ACC112 (cell line): Measurements from ENCODE around the gene STX18.
"Not testable (repeated sequence)": the region's sequence is repeated elsewhere in the genome, so short reads cannot be mapped to it uniquely, and the experiment has no call there.

Experiments used
- H2AFZ ChIP-seq: fragments of 200-600 bp; sonication (generic); one replicate; pipeline ENCODE4 v1.6.0; 2017; ENCODE audit warnings: antibody characterized with exemption, low read length; ENCODE audit not compliant: unreplicated experiment
- H3K27ac ChIP-seq: fragments of 200-600 bp; sonication (generic); 2 replicates; pipeline ENCODE4 v1.5.1; 2014; ENCODE audit warnings: low read depth, mild to moderate bottlenecking, antibody characterized with exemption, low read length, moderate library complexity
- H3K27me3 ChIP-seq: fragments of 200-600 bp; sonication (generic); 2 replicates; pipeline ENCODE4 v1.6.1; 2014; ENCODE audit warnings: mild to moderate bottlenecking, antibody characterized with exemption, low read length, moderate library complexity, mixed read lengths; ENCODE audit not compliant: insufficient read depth
- H3K36me3 ChIP-seq: fragments of 200-600 bp; sonication (generic); 2 replicates; pipeline ENCODE4 v1.6.1; 2016; ENCODE audit warnings: mild to moderate bottlenecking, antibody characterized with exemption, low read length, moderate library complexity, mixed read lengths; ENCODE audit not compliant: insufficient read depth
- H3K4me1 ChIP-seq: fragments of 200-600 bp; sonication (generic); one replicate; pipeline ENCODE4 v1.6.1; 2016; ENCODE audit warnings: low read length, mixed read lengths; ENCODE audit not compliant: insufficient read depth, unreplicated experiment, control insufficient read depth
- H3K4me3 ChIP-seq: fragments of 200-600 bp; sonication (generic); 2 replicates; pipeline ENCODE4 v1.5.1; 2014; ENCODE audit warnings: mild to moderate bottlenecking, low read depth, low read length
- H3K79me2 ChIP-seq: fragments of 200-600 bp; sonication (generic); one replicate; pipeline ENCODE4 v1.6.0; 2016; ENCODE audit warnings: low read length; ENCODE audit not compliant: control insufficient read depth, unreplicated experiment, insufficient read depth

Gene STX18

GRCh38 chr4:4427886-4428285, 114.0 kb downstream of the STX18 start:
- H3K27ac ChIP-seq = no peak overlapping the region
- H3K27me3 ChIP-seq = no peaks in the 10 kb centered on the region
- no peak overlapping the region for H2AFZ ChIP-seq
- H3K36me3 ChIP-seq = 0 out of 2 replicates have a peak, but pooled peaks cover 3% of the 10 kb centered on the region
- H3K4me1 ChIP-seq = peaks cover 11% of the 10 kb centered on the region
- H3K79me2 ChIP-seq = no peaks in the 10 kb centered on the region
- H3K4me3 ChIP-seq = no peak overlapping the region

DNA sequence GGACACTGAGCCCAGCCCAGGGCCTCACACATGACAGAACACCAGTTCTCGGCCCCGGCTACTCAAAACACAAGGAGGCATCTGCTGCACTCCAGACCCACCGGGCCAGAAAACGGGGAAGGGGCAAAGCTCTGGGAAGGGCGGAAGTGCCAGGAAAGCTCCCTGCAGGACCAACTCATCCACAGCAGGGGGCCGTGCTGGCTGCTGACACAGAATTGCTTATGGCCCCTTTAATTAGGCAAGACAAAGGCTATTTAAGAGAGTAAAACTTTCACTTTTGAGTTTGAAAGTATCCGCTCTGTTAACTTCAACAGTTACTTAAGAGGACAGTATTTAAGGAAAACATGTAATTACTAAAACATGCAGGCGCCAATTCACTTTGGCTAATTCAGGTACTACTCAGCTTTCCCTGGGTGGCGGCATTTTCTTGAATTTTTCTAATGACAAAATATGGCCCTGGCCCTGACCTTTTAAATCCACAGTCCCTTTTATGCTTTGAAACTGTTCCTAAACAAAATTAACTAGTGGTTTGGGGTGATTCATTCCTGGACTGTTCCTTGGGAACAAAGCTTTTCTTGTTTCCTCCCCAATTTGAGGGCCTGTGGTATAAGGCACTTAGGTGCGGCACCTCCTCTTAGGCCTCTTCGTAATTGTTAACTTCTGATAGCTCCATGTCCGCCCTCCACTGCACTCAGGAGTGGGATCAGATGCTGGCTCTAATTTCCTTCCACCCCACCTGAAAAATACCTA, 114.6 kb downstream of the STX18 start:
- Histone ChIP-seq H3K36me3 (0 out of 2 replicates have a peak, but pooled peaks cover 3% of the 10 kb centered on the region), H3K4me1 (peaks cover 11% of the 10 kb centered on the region), H3K79me2 (no peaks in the 10 kb centered on the region), H3K27me3 (no peaks in the 10 kb centered on the region), H2AFZ (no peak overlapping the region), H3K4me3 (no peak overlapping the region), H3K27ac (no peak overlapping the region)

DNA sequence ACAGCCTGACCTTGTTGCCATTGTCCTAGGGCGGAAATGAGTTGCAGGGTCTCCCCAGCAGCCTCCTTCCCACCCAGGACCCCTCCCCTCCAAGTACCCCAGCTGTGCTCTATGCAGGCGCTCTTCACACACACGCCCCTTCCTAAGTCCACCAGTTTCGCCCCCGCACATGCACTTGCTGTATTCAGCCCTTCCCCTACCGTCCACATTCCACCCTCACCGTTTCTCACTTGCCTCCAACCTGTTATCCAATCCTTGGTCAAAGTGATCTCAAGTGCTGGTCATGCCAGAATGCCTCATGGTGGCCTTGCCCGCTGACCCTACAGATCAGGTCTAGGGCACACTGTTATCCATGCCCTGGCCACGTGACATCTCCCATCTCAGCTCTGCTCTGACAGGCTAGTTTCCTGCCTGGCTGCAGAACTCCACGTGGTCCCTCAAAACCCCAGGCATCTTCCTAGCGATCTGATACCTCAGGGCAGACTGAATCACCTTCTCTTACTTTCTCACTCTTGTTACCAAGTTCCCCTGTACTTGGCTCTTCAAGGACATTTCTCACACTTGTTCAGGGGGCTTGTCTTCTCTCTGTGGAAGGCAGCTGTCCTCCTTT, 115.2 kb downstream of the STX18 start:
- no peak overlapping the region for H3K4me3 ChIP-seq
- no peak overlapping the region for H2AFZ ChIP-seq
- no peaks in the 10 kb centered on the region for H3K27me3 ChIP-seq
- H3K79me2 ChIP-seq = no peaks in the 10 kb centered on the region
- no peak overlapping the region for H3K27ac ChIP-seq
- peaks cover 11% of the 10 kb centered on the region for H3K4me1 ChIP-seq
- H3K36me3 ChIP-seq = 0 out of 2 replicates have a peak, but pooled peaks cover 3% of the 10 kb centered on the region

DNA sequence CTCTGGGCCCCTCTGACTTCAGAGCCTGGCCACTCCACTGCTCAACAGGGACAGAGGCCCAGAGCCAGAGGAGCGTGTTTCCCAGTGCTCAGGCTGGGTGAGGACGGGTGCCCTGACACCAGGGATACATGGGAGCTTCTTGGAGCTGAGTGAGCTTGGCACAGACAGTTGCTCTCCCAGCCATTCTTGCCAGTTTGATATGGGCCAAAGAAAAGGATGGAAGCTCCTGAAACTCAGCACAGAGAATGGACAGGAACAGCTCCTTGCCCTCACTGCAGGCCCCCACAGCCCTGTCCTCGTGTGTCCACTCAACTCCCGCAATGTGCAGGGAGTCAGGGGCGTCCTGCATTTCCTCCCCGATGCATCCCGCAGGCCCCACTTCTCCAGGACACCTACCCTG, 116.2 kb downstream of the STX18 start:
- Histone ChIP-seq H3K79me2 (no peaks in the 10 kb centered on the region), H2AFZ (no peak overlapping the region), H3K4me1 (peaks cover 8% of the 10 kb centered on the region), H3K27me3 (no peaks in the 10 kb centered on the region), H3K27ac (no peak overlapping the region), H3K4me3 (no peak overlapping the region), H3K36me3 (0 out of 2 replicates have a peak, but pooled peaks cover 3% of the 10 kb centered on the region)

GRCh38 chr4:4425119-4425690, 116.6 kb downstream of the STX18 start:
- 0 out of 2 replicates have a peak, but pooled peaks cover 3% of the 10 kb centered on the region for H3K36me3 ChIP-seq
- H3K4me1 ChIP-seq = peaks cover 3% of the 10 kb centered on the region

GRCh38 chr4:4424499-4425115, 117.2 kb downstream of the STX18 start:
- Histone ChIP-seq H2AFZ (no peak overlapping the region), H3K27ac (no peak overlapping the region), H3K4me1 (no peaks in the 10 kb centered on the region), H3K36me3 (0 out of 2 replicates have a peak, but pooled peaks cover 3% of the 10 kb centered on the region), H3K4me3 (no peak overlapping the region), H3K27me3 (no peaks in the 10 kb centered on the region), H3K79me2 (no peaks in the 10 kb centered on the region)

More at GRCh38 chr4:4425119-4425690, 116.6 kb downstream of the STX18 start:
- no peaks in the 10 kb centered on the region for H3K27me3 ChIP-seq
- H3K27ac ChIP-seq = no peak overlapping the region
- H3K4me3 ChIP-seq = no peak overlapping the region
- no peak overlapping the region for H2AFZ ChIP-seq
- no peaks in the 10 kb centered on the region for H3K79me2 ChIP-seq

- H3K4me3 ChIP-seq = no peak overlapping the region
- 0 out of 2 replicates have a peak, but pooled peaks cover 3% of the 10 kb centered on the region for H3K36me3 ChIP-seq
- H3K79me2 ChIP-seq = no peaks in the 10 kb centered on the region
- no peaks in the 10 kb centered on the region for H3K27me3 ChIP-seq
- H2AFZ ChIP-seq = no peak overlapping the region
- H3K27ac ChIP-seq = no peak overlapping the region
- no peaks in the 10 kb centered on the region for H3K4me1 ChIP-seq
Observed at GRCh38 chr4:4423706-4424498, 117.9 kb downstream of the STX18 start.

DNA sequence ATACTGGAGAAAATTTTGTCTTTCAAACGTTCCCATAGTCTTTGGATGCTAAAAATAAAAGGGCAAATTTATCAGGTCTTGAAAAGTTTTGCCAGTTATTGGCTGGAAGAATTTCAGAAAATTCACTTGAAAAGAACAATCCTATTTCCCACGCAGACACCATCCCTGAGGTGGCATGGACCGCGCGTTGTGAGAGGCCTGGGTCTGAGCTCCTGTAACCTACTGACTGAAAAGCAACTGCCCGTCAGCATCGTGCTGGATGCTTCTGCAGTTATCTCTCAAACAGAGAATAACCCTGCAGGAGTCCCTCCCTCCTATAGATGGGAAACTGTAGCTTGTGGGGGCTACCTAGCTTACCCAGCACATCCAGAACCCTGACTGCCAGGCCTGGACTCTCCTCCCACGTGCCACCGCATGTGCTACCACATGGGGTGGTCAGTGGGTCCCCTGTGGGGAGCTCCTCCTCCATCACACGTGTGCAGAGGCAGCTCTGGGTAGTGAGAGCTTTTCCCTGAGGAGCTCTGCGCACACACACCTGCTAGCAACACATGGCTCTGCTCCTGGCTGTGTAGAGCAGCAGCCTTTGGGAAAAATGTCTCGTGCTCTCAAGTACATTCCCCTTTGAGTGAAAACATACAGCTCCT, 118.9 kb downstream of the STX18 start:
- no peaks in the 10 kb centered on the region for H3K36me3 ChIP-seq
- H3K79me2 ChIP-seq = no peaks in the 10 kb centered on the region
- no peak overlapping the region for H3K4me3 ChIP-seq
- no peaks in the 10 kb centered on the region for H3K4me1 ChIP-seq
- H3K27ac ChIP-seq = no peak overlapping the region
- H3K27me3 ChIP-seq = no peaks in the 10 kb centered on the region
- no peak overlapping the region for H2AFZ ChIP-seq

GRCh38 chr4:4422117-4422516, 119.7 kb downstream of the STX18 start:
- not testable (repeated sequence) for H3K27ac ChIP-seq, H3K79me2 ChIP-seq, H2AFZ ChIP-seq, H3K36me3 ChIP-seq, H3K4me1 ChIP-seq, H3K27me3 ChIP-seq, H3K4me3 ChIP-seq

DNA sequence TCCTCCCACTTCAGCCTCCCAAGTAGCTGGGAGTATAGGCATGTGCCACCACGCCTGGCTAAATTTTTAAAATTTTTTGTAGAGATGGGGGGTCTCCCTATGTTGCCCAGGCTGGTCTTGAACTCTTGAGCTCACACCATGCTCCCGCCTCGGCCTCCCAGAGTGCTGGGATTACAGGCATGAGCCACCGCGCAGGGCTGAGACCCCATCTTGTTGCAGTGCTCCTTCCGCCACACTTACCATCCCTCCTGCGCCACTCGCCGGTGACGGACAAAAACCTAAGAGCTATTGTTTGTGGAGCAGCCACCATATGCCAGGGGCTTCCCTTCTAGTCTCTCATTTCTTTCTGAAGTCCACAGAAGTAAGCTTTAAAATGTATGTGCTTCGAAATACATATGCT, 120.5 kb downstream of the STX18 start:
- Histone ChIP-seq H3K27me3 (no peaks in the 10 kb centered on the region), H2AFZ (no peak overlapping the region), H3K79me2 (no peaks in the 10 kb centered on the region), H3K36me3 (no peaks in the 10 kb centered on the region), H3K4me1 (no peaks in the 10 kb centered on the region), H3K4me3 (no peak overlapping the region), H3K27ac (no peak overlapping the region)
